Measurements from ENCODE around the gene PELO.
A peak's percentile ranks its signal among the peaks of the same experiment; 100 is the strongest.

- TF ChIP-seq CTCF (IDR thresholded peaks at IDR 0.05; ENCODE audit: extremely low read depth in 1 of 2, insufficient read depth in 1 of 2, low read depth in 1 of 2, low read length in 2 of 2), result no peak
- TF ChIP-seq FOS (IDR thresholded peaks at IDR 0.05; ENCODE audit: borderline replicate concordance, insufficient read depth, low read length), result peak; percentile 90
- TF ChIP-seq POLR2AphosphoS5 (IDR thresholded peaks at IDR 0.05; ENCODE audit: insufficient read depth, low read depth, low read length), result no peak
- TF ChIP-seq EZH2 (IDR thresholded peaks at IDR 0.05; ENCODE audit: borderline replicate concordance, low read depth, low read length, severe bottlenecking), result no peak
- no peak for TF ChIP-seq POLR2A (IDR thresholded peaks at IDR 0.05; ENCODE audit: low read depth, low read length)
- no peak for TF ChIP-seq MAX (IDR thresholded peaks at IDR 0.05; ENCODE audit: insufficient read depth, insufficient read length)
- no peak for TF ChIP-seq MYC (IDR thresholded peaks at IDR 0.05; ENCODE audit: low read depth, low read length)
- TF ChIP-seq JUN (IDR thresholded peaks at IDR 0.05; ENCODE audit: borderline replicate concordance, insufficient read depth, insufficient read length, low read depth), result peak; percentile 61
Observed at GRCh38 chr5:52743012-52743411, 44.7 kb upstream of the PELO start.

Data from endothelial cell of umbilical vein (primary cell).